Stimulated activated CD4-positive, alpha-beta T cell treated with anti-CD3 and anti-CD28 coated beads, Interleukin-2, amount 100 ng/mL, for 4 hours (primary cell): ENCODE data around the gene PTX3.

Source experiments
- DNase-seq: peaks from one replicate; pipeline ENCODE4 v3.0.0-alpha.2; 2020; ENCODE audit warnings: low read depth

The PTX3 gene

GRCh38 chr3:157436583-157437291 is at the start of gene PTX3:
TSS of gene PTX3 (plus strand) at chr3:157436850. CDS start at chr3:157436934, 84 bp downstream.
- DNase-seq = no peak

DNA sequence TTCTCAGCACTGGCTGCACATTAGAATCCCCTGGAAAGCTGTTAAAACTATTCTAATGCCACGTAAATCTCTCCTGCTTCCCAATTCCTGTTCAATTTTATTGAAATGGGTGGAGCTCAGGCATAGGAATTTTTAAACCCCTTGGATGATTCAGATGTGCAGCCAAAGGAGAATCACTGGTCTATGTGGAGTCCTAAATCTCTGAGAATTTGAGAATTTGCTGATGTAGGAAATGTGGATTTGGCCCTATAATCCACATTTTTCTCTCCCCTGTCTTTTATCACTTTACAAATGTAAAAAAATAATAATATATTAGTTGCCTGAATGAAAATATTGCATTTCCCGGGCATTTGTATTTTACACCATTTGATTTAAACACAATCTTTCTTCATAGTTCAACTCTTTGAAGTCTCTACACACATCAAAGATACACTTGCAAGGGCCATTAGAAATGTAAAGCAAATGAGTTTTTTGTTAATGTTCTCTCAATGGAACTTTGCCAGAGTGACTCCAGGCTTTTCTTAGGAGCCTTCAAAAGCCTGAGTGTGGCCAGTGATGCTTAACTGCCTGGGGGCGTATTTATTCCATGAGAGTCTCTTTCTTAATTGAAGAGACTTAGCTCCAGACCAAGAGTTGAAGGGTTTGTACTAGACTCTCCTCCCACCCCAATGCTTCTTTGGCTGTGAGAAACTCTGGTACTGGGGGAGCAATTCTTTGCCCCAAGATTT is 48.8 kb upstream of the PTX3 start:
- no peak for DNase-seq

GRCh38 chr3:157388976-157389375 is 47.7 kb upstream of the PTX3 start:
- DNase-seq = no peak

- DNase-seq = no peak
Observed at GRCh38 chr3:157390713-157391515, 45.7 kb upstream of the PTX3 start.

DNA sequence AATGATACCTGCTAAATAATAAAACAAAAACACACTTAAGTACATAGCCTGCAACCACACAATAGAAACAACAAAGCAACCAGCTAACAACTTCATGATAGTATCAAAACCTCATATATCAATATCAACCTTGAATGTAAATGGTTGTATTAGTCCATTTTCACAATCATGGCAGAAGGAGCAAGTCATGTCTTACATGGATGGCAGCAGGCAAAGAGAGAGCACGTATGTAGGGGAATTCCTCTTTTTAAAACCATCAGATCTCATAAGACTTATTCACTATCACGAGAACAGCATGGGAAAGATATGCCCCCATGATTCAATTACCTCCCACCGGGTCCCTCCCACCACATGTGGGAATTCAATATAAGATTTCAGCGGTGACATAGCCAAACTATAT is 44.5 kb upstream of the PTX3 start:
- no peak for DNase-seq

DNA sequence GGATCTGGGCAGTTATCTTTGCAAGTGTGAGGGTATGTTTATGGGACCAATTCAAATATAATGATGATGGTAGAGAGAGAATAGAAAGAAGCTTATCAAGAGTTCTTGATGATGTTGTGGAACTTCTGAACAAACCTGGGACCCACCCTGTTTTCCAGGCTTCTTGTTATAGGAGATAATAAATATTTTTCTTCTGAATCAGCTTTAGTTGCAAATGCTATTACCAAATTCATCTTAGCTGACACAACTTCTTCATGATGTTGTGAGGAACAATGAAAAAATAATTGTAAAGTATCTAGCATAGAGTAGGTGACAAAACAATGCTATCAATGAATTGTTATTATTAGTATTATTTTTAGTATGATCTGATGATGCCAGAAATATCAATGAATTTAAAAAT is 43.5 kb upstream of the PTX3 start:
- DNase-seq = no peak

- no peak for DNase-seq
Observed at GRCh38 chr3:157394411-157394810, 42.2 kb upstream of the PTX3 start.

DNA sequence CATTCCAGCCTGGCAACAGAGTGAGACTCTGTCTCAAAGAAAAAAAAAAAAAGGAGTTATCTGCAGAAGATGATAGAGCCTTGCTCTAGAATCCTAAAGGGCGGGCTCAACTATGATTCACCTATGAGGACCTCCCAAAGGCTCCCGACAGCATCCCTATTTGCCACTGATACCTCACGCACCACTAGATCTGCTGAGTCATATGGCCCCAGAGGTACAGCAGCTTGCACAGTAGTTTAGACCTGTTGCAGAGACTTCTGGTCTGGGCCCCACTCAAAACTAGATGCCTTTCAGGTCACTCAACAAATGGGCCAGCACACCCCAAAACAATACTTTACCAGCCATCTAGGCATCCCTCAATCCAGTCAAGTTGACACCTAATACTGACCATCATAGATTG is 38.1 kb upstream of the PTX3 start:
- no peak for DNase-seq

DNA sequence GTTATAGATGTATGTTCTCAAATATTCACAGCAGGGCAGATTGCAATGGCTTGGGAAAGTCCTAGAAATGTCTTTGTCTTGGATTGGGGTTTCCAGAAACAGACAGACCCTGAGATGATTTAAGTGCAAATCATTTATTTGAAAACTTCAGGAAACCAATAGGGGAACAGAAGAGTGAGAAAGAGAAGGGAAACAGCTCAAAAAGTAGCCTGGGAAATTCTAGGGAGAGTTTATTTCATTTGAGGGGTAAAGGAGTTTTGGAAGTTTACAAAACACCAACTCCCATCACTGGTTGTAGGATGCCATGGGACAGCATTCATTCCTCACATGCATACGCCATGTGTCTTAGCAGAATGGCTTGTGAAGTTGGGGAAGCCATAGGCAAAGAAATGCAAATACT is 32.3 kb upstream of the PTX3 start:
- DNase-seq = no peak

- no peak for DNase-seq
Observed at GRCh38 chr3:157405457-157405856, 31.2 kb upstream of the PTX3 start.

DNA sequence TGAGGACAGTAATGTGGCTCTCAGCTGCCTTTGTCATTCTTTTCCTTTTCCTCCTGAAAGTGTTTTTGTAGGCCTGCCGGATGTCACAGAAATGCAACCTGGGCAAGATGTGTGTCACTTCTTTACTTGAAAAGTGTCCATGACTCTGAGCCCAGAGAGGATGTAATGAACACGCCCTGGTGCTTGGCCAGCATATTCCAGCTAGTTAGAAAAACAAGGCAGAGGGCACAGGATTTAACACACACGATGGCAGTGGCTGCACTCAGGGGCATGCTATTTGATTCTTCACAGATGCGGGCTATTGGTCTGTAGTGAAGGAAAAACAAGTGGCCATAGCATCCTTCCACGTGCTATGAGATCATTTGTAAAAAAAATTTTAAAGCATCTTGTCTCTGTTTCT is 30.3 kb upstream of the PTX3 start:
- DNase-seq = no peak

DNA sequence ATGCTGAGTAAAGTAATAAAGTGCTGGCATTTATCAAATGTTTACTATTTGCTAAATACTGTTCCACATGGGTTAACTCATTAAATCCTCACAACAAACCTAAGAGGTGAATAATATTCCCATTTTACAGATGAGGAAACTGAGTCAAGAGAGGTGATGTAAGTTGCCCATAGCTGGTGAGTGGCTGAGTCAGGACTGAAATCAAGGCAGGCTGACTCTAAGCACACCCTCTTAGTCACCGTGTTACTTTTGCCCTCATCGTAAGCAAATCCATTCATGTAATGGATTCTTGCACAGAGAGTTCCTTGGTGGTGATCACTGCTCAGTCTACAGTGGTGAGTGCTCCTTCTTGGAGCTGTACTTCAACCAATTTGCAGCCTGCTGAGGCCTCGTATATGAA is 28.9 kb upstream of the PTX3 start:
- DNase-seq = no peak

- DNase-seq = no peak
Observed at GRCh38 chr3:157408499-157409149, 28.0 kb upstream of the PTX3 start.

GRCh38 chr3:157409516-157409915 is 27.1 kb upstream of the PTX3 start:
- no peak for DNase-seq

DNA sequence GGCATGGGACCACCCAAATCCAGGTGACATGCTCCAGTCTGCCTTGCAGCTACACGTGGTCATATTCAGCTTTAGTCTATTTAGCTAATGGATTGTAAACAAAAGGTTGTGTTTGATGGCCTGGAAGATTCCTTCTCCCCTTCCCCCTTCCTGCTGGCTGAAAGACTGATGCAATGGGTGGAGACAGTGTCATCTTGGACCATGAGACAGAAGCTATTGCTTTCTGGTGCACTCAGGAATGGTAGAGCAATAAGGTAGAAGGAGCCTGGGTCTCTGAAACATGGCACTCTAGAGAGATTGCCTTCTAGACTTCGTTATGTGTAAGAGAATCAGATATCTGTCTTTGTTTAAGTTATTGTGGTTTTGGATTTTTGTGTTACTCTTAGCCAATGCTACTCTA is 25.7 kb upstream of the PTX3 start:
- DNase-seq = no peak

DNA sequence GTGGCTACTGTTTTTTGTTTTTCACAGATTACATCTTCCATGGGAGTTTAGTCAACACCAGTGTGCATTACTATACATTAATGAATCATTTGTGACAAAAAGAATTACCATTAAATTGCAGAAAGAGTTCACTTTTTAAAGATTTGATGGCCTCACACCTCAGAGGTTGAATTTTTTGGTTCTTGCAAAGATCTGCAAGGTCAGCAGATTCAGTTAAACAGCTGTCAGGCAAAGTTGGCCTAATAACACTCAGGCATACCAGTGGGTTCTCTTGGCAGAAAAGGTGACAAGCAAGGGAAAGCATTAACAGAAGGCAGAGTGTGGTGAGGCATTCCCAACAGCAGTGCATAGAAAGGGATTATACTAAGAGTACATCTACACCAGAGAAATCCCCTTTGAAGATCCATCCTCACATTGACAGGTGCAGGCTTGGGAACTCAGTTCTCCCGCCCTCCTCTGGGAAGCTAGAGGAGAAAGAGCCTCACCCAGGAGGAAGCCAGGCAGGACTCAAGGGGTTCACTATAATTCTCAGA is 24.3 kb upstream of the PTX3 start:
- no peak for DNase-seq

GRCh38 chr3:157414861-157415260 is 21.8 kb upstream of the PTX3 start:
- DNase-seq = no peak

- no peak for DNase-seq
Observed at GRCh38 chr3:157416347-157417087, 20.1 kb upstream of the PTX3 start.

DNA sequence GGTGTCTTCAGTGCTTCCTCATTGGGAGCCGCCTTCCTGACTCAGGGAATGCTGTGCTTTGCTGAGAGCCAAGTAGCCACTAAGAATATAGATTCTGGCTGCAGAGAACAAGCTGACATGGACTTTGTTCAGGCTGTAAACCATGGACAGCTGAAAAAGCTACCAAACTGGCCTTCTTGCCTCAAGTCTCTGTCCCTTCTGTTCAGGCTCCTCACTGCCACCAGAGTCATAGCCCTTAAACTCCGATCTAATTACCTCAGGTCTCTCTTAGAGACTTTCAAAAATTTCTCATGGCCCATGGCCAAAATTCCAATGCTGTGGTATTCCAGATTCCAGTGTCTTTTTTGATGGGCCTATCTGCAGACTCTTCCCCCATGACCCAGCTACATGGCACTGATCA is 19.4 kb upstream of the PTX3 start:
- no peak for DNase-seq

GRCh38 chr3:157418104-157418503 is 18.5 kb upstream of the PTX3 start:
- DNase-seq = no peak

DNA sequence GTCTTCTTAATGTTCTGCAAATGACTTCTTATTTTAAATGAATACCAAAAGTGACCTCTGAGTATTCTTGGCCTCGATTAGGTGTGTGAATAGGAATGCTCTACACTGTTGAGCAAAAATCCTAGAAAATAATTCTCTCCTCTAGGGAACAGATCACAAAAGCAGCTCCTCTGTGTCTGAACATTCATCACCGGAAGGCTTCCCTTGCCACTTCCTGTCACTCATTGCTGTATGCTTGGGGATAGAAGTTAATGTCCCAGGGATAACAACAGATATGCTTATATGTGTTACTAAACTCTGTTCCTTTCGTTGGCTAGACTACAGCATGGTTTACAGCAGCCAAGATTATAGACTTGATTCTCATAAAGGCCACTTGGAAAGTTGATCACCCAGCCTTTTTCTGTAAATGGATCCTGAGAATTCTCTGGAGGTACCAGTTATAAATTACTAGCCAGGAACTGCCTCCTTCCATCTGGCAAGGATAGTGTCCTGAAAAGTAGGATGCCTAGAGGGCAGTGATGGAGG is 16.0 kb upstream of the PTX3 start:
- no peak for DNase-seq
